GM18505 (cell line): Measurements from ENCODE around the gene PWWP2A.
"Not testable (repeated sequence)": the region's sequence is repeated elsewhere in the genome, so short reads cannot be mapped to it uniquely, and the experiment has no call there.

ENCODE experiments used
- ATAC-seq: cut with Tn5 transposase; IDR thresholded peaks from one replicate; pipeline ENCODE4 v1.9.1; 2021; ENCODE audit not compliant: unreplicated experiment
- POLR2A ChIP-seq: IDR thresholded peaks from 4 replicates; pipeline ENCODE4 v1.6.1; 2011; ENCODE audit warnings: borderline replicate concordance; ENCODE audit not compliant: insufficient read depth, insufficient read length; ENCODE audit errors: extremely low read depth

Gene PWWP2A

DNA sequence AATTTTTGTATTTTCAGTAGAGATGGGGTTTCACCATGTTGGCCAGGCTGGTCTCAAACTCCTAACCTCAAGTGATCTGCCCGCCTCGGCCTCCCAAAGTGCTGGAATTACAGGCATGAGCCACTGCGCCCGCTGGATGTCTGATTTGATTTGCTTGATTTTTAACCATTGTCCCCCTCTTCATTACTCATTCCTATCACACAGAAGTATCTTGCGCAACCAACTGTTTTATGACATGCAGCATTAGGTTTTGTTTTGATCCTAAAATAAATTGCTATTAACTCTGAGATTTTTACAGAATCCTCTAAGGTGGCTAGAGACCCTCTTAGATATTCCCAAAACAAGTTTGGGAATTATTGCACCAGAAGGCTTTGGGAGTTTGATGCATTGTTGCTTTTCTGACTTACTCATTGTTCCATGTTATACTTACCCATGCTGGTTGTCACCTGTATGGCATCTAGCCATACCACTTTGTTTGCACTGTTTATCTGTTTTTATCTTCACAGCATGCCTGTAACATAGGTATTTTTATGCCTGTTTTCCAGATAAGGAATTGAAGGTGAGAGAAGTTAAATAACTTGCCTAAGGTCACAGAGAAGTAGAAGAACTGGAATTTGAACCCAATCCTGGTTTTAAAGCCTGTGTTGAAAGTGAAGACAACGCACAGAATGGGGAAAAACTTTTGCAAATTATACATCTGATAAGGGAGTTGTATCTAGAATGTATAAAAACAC, 35.9 kb upstream of the PWWP2A start:
- TF ChIP-seq POLR2A = no peak
- no peak for ATAC-seq

DNA sequence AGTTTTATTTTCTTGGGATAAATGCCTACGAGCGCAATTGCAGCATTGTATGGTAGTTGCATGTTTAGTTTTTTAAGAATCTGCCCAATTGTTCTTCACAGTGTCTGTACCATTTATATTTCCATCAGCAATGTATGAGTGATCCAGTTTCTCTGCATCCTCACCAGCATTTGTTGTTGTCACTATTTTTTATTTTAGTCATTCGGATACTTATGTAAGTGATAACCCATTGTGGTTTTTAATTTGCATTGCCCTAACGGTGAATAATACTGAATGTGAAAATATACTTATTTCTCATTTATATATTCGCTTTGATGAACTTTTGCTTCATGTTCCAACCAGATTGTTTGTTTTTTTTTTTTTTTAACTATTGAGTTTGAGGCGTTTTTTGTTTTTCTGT, 33.7 kb upstream of the PWWP2A start:
- ATAC-seq = no peak
- TF ChIP-seq POLR2A = no peak

DNA sequence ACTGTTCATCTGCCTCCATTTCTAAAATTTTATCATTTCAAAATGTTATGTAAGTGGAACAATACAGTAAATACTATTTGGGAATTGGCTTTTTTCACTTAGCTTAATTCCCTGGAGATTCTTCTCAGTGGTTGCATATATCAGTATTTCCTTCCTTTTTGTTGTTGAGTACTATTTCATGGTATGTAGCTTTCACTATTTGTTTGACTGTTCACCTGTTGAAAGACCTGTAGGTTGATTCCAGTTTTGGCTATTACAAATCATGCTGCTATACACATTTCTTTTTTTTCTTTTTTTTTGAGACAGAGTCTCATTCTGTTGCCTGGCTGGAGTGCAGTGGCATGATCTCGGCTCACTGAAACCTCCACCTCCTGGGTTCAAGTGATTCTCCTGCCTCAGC, 33.0 kb upstream of the PWWP2A start:
- ATAC-seq = peak; percentile 68
- TF ChIP-seq POLR2A = no peak

- TF ChIP-seq POLR2A = no peak
- ATAC-seq = no peak
Observed at GRCh38 chr5:160151017-160151416, 31.8 kb upstream of the PWWP2A start.

DNA sequence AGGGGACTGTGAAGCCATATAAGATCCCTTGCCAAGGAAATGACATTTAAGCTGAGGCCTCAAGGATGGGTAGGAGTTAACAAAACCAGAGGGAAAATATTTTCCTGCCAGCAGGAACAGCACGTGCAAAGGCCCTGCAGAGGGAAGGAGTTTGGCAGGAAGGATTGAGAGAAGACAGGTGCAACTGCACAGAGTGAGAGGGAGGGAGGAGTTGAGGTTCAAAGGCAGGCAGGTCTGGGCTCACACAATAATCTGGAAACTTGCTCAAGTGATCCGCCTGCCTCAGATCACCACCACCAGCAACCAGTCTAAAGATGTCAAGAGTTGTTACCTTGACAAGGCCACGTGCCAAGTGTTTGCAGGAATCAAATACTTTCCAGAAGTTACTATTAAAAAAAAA, 31.1 kb upstream of the PWWP2A start:
- no peak for ATAC-seq
- TF ChIP-seq POLR2A = no peak

- ATAC-seq = not testable (repeated sequence)
Observed at GRCh38 chr5:160144436-160144835, 25.2 kb upstream of the PWWP2A start.

- no peak for TF ChIP-seq POLR2A
- no peak for ATAC-seq
Observed at GRCh38 chr5:160134332-160134731, 15.1 kb upstream of the PWWP2A start.

- ATAC-seq = no peak
Observed at GRCh38 chr5:160133918-160134304, 14.7 kb upstream of the PWWP2A start.

GRCh38 chr5:160133071-160133917, 14.0 kb upstream of the PWWP2A start:
- no peak for TF ChIP-seq POLR2A
- no peak for ATAC-seq

More at GRCh38 chr5:160133918-160134304, 14.7 kb upstream of the PWWP2A start:
- no peak for TF ChIP-seq POLR2A

DNA sequence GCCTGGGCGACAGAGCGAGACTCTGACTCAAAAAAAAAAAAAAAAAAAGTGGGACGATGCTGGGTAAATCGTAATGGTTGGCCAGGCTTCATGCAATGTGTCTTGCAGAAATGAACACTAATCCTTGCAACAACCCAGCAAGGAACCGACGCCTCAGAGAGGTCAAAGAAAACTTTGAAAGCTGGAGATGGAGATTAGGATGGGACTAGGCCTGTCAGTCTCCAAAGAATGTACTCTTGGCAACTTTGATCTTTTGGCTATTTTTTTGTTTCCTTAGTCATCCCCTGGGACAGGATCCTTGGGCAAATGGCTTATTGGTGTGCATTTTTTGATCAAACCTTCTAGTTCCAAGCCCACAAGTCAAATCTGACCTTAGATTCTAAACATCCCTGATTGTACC, 10.6 kb upstream of the PWWP2A start:
- TF ChIP-seq POLR2A = no peak
- no peak for ATAC-seq

- ATAC-seq = no peak
- TF ChIP-seq POLR2A = no peak
Observed at GRCh38 chr5:160128632-160129031, 9.4 kb upstream of the PWWP2A start.

GRCh38 chr5:160119905-160120266, 636 bp upstream of the PWWP2A start:
- peak; percentile 2 for ATAC-seq
- TF ChIP-seq POLR2A = no peak

DNA sequence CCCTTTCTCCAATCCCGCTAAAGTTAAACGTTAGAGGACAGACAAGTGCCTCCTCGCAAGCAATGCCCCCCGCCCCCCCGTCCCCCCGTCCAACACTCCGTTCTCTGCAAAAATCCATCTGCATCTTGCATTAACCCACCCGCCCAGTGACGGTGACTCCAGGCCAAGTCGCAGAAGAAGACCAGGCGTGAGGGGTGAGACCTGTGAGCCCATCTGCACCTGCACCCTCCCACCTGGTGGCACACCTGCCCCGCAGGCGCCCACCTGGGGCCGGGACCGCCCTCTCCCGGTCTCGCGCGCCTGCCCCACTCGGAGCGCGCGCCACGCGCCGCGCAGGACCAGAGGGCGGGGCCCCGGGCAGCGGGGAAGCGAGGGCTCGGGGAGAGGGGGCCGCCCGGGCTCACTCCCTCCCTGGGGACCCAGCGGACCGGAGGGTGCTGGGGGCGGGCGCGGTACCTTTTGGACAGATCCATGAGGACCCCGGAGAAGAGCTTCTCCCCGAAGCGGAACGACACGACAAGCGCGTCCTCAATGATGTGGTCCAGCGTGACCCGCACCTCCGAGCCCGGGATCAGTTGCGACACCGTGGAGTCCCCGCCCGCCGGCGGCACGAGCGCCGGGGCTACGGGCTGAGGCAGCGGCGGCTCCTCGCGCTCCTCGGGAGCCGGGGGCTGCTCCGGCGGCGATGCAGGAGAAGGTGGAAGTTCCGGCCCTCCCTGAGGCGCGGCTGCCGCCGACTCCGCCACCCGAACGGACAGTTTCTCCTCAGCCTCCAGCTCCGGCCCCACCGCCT, 705 bp downstream of the PWWP2A start:
- no peak for TF ChIP-seq POLR2A
- peak; percentile 33 for ATAC-seq
